Lower lobe of right lung (tissue), 2 donors: ENCODE data around the gene AKR1C4. TPM values are rescaled to one million over a fixed set of nuclear protein-coding genes. Genes with fewer than 3 reads are reported as not detected.
"Not testable (repeated sequence)": the region's sequence is repeated elsewhere in the genome, so short reads cannot be mapped to it uniquely, and the experiment has no call there.

Experiments
- ATAC-seq, 2 donors: fragments of 200-7000 bp; cut with Tn5 transposase; one replicate each; pipeline ENCODE4 v1.9.1; 2020 to 2022; ENCODE audit warnings: mild to moderate bottlenecking in 2 of 2, moderate library complexity in 2 of 2
- DNase-seq: peaks from one replicate; pipeline ENCODE4 v3.0.0-alpha.2; 2020
- H3K27ac ChIP-seq: fragments of 200-600 bp; one replicate; pipeline ENCODE4 v1.8.0; 2022
- H3K27me3 ChIP-seq: fragments of 200-600 bp; one replicate; pipeline ENCODE4 v1.8.0; 2022; ENCODE audit warnings: low read depth
- H3K36me3 ChIP-seq: fragments of 200-600 bp; one replicate; pipeline ENCODE4 v1.8.0; 2022; ENCODE audit warnings: mild to moderate bottlenecking
- H3K4me1 ChIP-seq: fragments of 200-600 bp; one replicate; pipeline ENCODE4 v1.8.0; 2022
- H3K4me3 ChIP-seq: fragments of 200-600 bp; one replicate; pipeline ENCODE4 v1.8.0; 2022; ENCODE audit warnings: mild to moderate bottlenecking
- H3K9me3 ChIP-seq: fragments of 200-600 bp; one replicate; pipeline ENCODE4 v1.8.0; 2022
- intact Hi-C: fragments of 100-400 bp; cut with DNase I; formaldehyde crosslinking; loops from one replicate; pipeline ENCODE4 v1.11.0; 2022
- total RNA-seq: library from RNA; stranded (reverse); fragmentation: NEBNext Ultra II Directional; extraction: Animal tissue kit (Norgen Biotek cat#: 25700); gene quantifications from one replicate; pipeline ENCODE4 v1.2.1, GENCODE V29; 2021
- TF ChIP-seq, protein P1 (sequence below): fragments of 200-600 bp; IDR thresholded peaks from one replicate; pipeline ENCODE4 v1.8.0; 2022; ENCODE audit warnings: antibody characterized with exemption, mild to moderate bottlenecking
- donor health status: DM: no; HTN: yes; CAD: no; lungs with severe emphysema.

AKR1C4 gene
- total RNA-seq, 1 donor from 2014 or later = not detected

GRCh38 chr10:5168897-5169420 is 27.7 kb upstream of the AKR1C4 start:
- H3K27me3 ChIP-seq = no peaks in the 10 kb centered on the region
- ATAC-seq = no peak
- H3K4me3 ChIP-seq = no peak overlapping the region
- TF ChIP-seq, protein P1, sequence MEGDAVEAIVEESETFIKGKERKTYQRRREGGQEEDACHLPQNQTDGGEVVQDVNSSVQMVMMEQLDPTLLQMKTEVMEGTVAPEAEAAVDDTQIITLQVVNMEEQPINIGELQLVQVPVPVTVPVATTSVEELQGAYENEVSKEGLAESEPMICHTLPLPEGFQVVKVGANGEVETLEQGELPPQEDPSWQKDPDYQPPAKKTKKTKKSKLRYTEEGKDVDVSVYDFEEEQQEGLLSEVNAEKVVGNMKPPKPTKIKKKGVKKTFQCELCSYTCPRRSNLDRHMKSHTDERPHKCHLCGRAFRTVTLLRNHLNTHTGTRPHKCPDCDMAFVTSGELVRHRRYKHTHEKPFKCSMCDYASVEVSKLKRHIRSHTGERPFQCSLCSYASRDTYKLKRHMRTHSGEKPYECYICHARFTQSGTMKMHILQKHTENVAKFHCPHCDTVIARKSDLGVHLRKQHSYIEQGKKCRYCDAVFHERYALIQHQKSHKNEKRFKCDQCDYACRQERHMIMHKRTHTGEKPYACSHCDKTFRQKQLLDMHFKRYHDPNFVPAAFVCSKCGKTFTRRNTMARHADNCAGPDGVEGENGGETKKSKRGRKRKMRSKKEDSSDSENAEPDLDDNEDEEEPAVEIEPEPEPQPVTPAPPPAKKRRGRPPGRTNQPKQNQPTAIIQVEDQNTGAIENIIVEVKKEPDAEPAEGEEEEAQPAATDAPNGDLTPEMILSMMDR = no peak
- no peaks in the 10 kb centered on the region for H3K4me1 ChIP-seq
- H3K36me3 ChIP-seq = no peaks in the 10 kb centered on the region
- peaks cover 22% of the 10 kb centered on the region for H3K9me3 ChIP-seq
- no peak for DNase-seq
- intact Hi-C loops = no loop called here
- no peak overlapping the region for H3K27ac ChIP-seq

- H3K9me3 ChIP-seq, DNase-seq, H3K27me3 ChIP-seq, ATAC-seq, intact Hi-C loops, H3K4me1 ChIP-seq, H3K27ac ChIP-seq, H3K4me3 ChIP-seq, H3K36me3 ChIP-seq: not testable (repeated sequence)
Observed at GRCh38 chr10:5175581-5175980, 21.1 kb upstream of the AKR1C4 start.

- H3K9me3 ChIP-seq, H3K4me1 ChIP-seq, H3K4me3 ChIP-seq, H3K27ac ChIP-seq, H3K36me3 ChIP-seq, intact Hi-C loops, ATAC-seq, H3K27me3 ChIP-seq, DNase-seq: not testable (repeated sequence)
Observed at GRCh38 chr10:5180503-5180902, 16.1 kb upstream of the AKR1C4 start.

GRCh38 chr10:5183923-5184322 is 12.7 kb upstream of the AKR1C4 start:
- Histone ChIP-seq H3K36me3 (no peaks in the 10 kb centered on the region), H3K4me3 (no peak overlapping the region), H3K27me3 (no peaks in the 10 kb centered on the region), H3K4me1 (no peaks in the 10 kb centered on the region), H3K27ac (no peak overlapping the region), H3K9me3 (no peaks in the 10 kb centered on the region)
- ATAC-seq = no peak
- intact Hi-C loops = no loop called here
- TF ChIP-seq, protein P1 = no peak
- DNase-seq = no peak

DNA sequence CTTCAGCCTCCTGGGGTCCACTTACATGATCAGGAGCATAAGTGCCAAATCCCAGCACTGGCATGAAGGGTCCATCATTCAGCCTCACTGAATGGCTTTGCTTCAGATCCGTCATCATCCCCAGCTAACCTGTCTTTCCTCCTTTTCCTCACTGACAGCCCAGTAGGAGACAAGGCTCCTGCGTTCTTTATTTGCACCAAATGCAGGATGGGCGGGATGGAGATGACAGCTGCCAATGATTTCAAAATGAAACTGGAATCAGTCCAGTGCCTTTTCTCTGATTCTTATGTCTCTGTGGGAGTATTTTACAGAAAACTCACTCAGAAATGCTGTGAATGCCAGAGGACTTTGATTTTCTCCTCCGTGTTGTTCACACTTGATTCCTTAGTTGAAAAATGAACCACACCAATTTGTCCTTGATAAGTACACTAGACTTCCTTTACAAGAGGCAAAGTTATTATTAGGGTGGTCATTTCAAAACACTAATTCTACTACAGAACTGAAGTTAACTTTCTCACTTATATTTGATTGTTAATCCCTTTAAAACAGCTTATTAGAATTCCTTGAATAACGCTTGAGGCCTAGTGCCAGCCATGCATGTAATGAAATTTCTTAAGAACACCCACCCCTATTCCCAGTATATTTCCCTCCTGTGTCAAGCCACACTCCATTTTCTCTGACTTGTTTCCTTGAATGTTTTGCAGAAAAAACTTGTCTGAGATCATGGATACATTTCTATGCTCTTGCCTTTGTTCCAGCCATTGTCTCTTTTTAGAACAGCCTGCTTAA is 11.5 kb upstream of the AKR1C4 start, which contains the start of gene AKR1C8:
Gene AKR1C8, minus strand, starts transcription at position 164 of the 789 bp plus-strand sequence. Its CDS starts 46 bp downstream, at position 118.
- Histone ChIP-seq H3K9me3 (no peaks in the 10 kb centered on the region), H3K27ac (no peak within 1 kb of the TSS), H3K4me3 (no peak within 1 kb of the TSS), H3K4me1 (no peaks in the 10 kb centered on the region), H3K36me3 (no peaks in the 10 kb centered on the region), H3K27me3 (no peaks in the 10 kb centered on the region)
- TF ChIP-seq, protein P1 = no peak
- DNase-seq (no peak), ATAC-seq (no peak)
- intact Hi-C loops = no loop called here

GRCh38 chr10:5187867-5188266 is 8.8 kb upstream of the AKR1C4 start:
- intact Hi-C loops = no loop called here
- no peak for DNase-seq
- Histone ChIP-seq H3K27me3 (no peaks in the 10 kb centered on the region), H3K36me3 (no peaks in the 10 kb centered on the region), H3K27ac (no peak overlapping the region), H3K9me3 (no peaks in the 10 kb centered on the region), H3K4me3 (no peak overlapping the region), H3K4me1 (no peaks in the 10 kb centered on the region)
- TF ChIP-seq, protein P1 = no peak
- no peak for ATAC-seq
